Fibroblast of the aortic adventitia (primary cell): ENCODE results near the gene PTGR3. TPM values are rescaled to one million over a fixed set of nuclear protein-coding genes. Genes with fewer than 3 reads are reported as not detected.

Experiments
- DNase-seq: peaks from one replicate; pipeline ENCODE4 v3.0.0-alpha.2; 2010; ENCODE audit warnings: low read depth
- H3K4me3 ChIP-seq: 2 replicates; pipeline ENCODE4 v1.5.1; 2011; ENCODE audit warnings: low read depth, mild to moderate bottlenecking, control low read depth, low read length, moderate library complexity
- total RNA-seq: library from RNA; depleted of rRNA; stranded (reverse); fragments of >200 nt; gene quantifications from 2 replicates; pipeline ENCODE4 v1.2.3, GENCODE V29; 2012; ENCODE audit warnings: low replicate concordance
- TF ChIP-seq, protein P1 (sequence below): IDR thresholded peaks from 2 replicates; pipeline ENCODE4 v1.5.1; 2011; ENCODE audit warnings: mild to moderate bottlenecking, low read length, control low read depth, inconsistent platforms; ENCODE audit not compliant: insufficient read depth

PTGR3 gene
- total RNA-seq, 1 donor, result 14.2 TPM

DNA sequence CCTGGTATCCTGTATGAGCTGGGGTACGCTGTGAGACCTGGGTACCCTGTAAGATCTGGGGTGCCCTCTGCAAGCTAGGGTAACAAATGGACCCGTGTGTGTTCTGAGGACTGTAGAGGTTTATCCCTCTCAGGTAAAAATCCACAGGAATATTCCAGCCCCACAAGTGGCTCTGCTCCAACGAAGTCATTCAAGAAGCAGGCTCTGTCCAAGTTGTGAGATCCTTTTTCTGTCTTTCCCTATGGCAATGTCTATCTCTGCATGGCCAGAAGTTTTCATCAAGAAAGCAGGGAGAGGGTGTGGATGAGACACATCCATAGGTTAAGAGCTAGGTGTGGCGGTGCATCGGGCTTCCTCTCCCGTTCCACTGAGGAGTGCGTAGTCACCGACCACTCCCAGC, 43.0 kb downstream of the PTGR3 start:
- no peak overlapping the region for H3K4me3 ChIP-seq
- no peak for DNase-seq
- TF ChIP-seq, protein P1, sequence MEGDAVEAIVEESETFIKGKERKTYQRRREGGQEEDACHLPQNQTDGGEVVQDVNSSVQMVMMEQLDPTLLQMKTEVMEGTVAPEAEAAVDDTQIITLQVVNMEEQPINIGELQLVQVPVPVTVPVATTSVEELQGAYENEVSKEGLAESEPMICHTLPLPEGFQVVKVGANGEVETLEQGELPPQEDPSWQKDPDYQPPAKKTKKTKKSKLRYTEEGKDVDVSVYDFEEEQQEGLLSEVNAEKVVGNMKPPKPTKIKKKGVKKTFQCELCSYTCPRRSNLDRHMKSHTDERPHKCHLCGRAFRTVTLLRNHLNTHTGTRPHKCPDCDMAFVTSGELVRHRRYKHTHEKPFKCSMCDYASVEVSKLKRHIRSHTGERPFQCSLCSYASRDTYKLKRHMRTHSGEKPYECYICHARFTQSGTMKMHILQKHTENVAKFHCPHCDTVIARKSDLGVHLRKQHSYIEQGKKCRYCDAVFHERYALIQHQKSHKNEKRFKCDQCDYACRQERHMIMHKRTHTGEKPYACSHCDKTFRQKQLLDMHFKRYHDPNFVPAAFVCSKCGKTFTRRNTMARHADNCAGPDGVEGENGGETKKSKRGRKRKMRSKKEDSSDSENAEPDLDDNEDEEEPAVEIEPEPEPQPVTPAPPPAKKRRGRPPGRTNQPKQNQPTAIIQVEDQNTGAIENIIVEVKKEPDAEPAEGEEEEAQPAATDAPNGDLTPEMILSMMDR, result no peak

DNA sequence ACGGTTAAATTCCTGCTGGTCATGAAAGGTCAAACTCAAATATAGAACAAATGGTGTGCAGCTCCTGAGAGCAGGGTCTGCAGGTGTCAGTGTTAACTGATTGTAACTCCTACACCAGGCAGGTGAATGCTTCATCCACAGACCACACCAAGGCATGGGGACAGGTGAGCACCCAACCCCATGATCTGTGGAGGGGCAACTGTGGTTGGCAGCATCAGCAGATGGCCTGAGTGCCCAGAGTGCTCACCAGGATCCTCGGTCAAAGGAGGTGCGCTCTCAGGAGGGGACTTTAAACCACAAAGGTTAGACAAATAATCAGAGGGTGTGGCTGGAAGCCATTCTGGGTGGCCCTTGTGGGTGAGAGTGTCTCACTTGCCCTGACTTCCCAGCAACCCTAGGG, 44.5 kb downstream of the PTGR3 start:
- no peak overlapping the region for H3K4me3 ChIP-seq
- DNase-seq, result no peak
- TF ChIP-seq, protein P1, result no peak

DNA sequence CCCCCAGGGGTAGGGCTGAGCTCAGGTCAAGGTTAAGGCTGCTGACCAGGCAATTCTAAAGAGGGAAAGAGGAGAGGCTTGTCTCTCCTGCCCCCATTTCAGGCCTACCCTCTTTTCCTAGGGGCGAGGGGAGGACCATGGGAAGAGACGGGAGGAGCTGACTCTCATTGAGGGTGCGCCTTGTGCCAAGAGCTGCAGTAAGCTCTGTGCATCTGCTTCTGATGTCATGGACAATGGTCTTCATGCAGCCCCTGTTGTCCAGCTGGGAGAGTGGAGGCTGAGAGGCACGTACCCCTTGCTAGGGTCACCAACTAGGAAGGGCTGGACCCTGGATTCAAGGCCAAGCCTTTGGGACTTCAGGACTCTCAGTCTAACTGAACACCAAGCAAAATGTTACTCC, 45.2 kb downstream of the PTGR3 start:
- TF ChIP-seq, protein P1, result no peak
- DNase-seq, result no peak
- no peak overlapping the region for H3K4me3 ChIP-seq

- TF ChIP-seq, protein P1, result no peak
- no peak for DNase-seq
- no peak overlapping the region for H3K4me3 ChIP-seq
These were observed 46.0 kb downstream of the PTGR3 start for GRCh38 chr18:75162978-75163377.

- peak; percentile 68 for DNase-seq
- no peak overlapping the region for H3K4me3 ChIP-seq
- TF ChIP-seq, protein P1, result no peak
These were observed 46.5 kb downstream of the PTGR3 start for GRCh38 chr18:75162467-75162866.

DNA sequence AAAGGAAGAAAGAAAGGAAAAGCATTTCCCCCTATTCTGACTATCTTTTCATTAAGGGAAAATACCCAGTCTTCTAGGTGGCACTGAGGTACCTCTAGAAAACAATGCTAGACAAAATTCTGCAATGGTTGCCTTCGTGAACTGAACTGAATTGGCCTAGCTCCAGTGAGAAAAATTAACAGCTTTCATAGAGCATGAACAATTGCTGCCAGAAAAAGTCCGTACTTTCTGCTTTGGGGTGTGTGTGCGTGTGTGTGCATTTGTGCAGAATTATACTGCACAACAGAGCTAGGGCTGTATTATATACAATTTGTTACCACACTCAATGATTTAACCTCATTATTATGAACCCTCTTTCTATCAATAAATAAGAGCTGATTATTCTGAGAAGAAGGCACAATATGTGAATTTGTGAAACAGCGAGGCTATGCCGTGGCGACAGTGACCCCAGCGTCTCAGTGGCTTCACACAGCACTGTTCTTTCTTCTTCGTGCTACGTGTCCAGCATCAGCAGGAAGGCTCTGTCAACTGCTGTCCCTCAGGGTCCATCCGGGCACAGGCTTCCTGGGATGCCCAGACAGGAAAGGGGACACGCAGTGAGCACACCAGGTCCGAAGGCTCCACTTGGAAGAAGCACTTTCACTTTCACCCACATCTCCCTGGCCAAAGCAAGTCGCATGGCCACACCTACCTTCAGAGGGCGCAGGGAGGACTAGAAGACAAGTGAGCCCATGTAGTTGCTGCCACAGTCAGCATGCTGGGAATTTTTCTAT, 47.5 kb downstream of the PTGR3 start:
- TF ChIP-seq, protein P1, result no peak
- DNase-seq, result peak; percentile 11
- H3K4me3 ChIP-seq, result peak overlapping the region; percentile 49

DNA sequence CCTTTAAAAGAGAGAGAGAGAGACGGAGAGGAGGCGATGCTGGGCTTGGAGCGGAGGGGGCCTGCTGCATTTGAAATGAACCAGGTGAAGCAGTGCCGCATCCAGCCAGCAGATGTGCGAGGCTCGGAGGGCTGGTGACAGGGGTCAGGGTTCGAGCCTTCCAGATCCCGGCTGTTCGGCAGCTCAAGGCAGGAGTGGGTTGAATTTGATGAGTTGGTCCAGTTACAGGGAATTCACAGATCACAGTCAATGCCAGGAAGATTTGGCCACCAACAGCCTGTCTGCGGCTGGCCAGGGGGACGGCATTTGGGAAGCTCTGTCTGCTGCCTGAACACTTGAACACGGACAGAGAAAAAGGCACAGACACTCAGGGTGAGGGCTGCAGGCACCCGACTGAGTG, 48.6 kb downstream of the PTGR3 start:
- TF ChIP-seq, protein P1, result peak; percentile 16
- H3K4me3 ChIP-seq, result peak overlapping the region; percentile 48
- peak; percentile 14 for DNase-seq
